Caki2 (cell line): ENCODE measurements around the gene COL13A1. TPM values are rescaled to one million over a fixed set of nuclear protein-coding genes. Genes with fewer than 3 reads are reported as not detected.

Experiments
- DNase-seq: peaks from one replicate; pipeline ENCODE4 v3.0.0-alpha.2; 2015; ENCODE audit warnings: low read depth
- in situ Hi-C: cut with HindIII; loops from 2 replicates; pipeline ENCODE4 v1.10.0; 2016; ENCODE audit warnings: low sequenced_read_pairs, low pct_unique_long_range_greater_than_20kb, mixed read lengths
- total RNA-seq: library from RNA; depleted of rRNA; stranded (reverse); fragments of >200 nt; shearing (Covaris generic); gene quantifications from 2 replicates; pipeline ENCODE4 v1.2.3, GENCODE V29; 2014; ENCODE audit warnings: low replicate concordance

COL13A1 gene
- total RNA-seq, 1 experiment from 2014 or later: not detected

DNA sequence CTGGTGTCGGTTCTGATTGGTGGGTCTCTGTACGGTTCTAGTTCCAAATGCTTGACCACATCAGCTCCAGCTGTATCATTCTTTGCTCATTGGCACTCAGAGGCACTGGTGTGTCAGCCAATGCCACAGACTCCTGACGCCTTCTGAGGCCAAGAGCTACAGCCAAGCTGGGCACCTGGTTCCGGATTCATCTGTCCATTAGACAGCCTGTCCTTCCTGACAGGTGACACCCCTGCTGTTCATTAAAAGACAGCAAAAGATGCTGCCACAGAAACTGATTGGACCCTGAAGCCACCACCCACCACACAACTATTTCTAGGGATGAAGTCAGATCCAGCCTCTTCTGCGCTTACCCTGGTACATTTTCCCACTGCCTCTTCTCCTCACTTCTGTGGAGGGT lies 35.6 kb downstream of the COL13A1 start:
- DNase-seq: no peak
- in situ Hi-C loops: no loop called here

DNA sequence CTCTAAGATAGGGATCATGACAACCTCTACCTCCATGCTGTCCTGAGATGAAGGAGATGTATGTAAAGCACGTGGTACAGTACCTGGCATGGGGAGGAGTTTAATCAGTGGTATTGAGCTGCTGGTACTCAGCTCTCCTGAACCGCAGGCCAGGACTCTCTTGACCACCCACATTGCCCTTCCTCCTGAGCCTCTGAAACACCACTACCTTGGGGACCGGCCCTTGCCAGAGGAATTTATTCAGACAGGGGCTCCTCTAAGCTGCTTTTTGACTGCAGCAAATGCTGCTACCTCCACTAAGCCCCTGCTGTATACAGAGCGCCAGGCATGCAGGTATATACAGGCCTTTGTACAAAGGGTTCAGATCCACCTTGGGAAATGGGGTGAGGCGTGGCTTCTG lies 36.7 kb downstream of the COL13A1 start:
- in situ Hi-C loops: no loop called here
- no peak for DNase-seq

DNA sequence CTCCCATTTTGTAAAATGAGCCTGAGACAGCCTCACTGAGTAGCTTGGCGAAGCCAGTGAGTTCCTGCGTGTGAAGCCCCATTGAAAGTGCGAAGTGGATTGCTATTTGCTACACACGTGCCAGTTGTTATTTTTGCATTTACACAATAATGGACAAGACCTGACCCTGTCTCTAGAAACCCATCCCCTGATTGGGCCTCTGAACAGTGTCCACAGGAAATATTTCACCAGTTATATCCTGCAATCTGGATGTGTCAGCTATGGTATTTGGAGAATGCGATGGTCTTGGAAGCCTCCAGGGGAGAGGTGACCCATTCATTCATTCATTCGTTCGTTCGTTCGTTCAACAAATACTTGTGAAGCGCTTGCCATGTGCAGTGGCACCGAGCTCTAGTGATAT lies 37.1 kb downstream of the COL13A1 start:
- in situ Hi-C loops: no loop called here
- no peak for DNase-seq

DNA sequence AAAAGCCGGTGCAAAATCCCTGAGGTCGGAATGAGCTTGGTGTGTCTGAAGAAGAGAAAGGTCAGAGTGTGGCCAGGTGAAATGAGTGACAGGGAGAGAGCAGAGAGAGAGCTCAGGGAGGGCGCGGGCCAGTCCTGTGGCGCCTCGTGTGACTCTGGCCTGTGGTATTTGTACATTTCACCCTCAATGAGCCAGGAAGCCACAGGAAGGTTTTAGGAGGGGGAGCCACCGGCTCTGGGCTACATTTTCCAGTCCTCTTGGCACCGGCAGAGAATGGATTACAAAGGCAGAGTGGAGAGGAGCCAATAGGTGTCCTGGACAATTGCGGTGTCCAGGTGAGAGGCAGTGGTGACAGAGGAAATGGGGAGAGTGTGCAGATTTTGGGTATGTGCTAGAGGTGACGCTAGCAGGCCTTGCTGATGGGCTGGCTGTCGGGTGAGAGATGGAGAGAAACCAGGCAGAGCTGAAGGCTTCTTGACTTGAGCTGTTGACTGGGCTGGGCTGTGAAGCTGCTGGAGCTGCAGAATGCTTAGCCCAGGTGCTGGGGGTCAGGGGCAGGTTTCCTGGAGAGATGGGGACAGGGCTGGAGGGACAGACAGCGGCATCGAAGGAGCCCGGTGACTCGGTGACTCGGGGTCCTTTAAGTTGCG lies 38.1 kb downstream of the COL13A1 start:
- in situ Hi-C loops: no loop called here
- peak; percentile 19 for DNase-seq

GRCh38 chr10:69840773-69841172 lies 39.1 kb downstream of the COL13A1 start:
- in situ Hi-C loops: no loop called here
- no peak for DNase-seq

DNA sequence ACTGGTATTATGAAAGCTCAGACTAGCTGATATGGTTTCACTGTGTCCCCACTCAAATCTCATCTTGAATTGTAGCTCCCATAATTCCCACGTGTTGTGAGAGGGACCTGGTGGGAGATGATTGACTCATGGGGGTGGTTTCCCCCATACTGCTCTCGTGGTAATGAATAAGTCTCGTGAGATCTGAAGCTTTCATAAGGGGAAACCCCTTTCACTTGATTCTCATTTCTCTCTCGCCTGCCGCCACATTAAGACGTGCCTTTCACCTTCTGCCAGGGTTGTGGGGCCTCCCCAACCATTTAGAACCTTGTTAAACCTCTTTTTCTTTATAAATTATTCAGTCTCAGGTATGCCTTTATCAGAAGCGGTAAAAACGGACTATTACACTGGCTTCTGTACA lies 40.3 kb downstream of the COL13A1 start:
- in situ Hi-C loops: no loop called here

DNA sequence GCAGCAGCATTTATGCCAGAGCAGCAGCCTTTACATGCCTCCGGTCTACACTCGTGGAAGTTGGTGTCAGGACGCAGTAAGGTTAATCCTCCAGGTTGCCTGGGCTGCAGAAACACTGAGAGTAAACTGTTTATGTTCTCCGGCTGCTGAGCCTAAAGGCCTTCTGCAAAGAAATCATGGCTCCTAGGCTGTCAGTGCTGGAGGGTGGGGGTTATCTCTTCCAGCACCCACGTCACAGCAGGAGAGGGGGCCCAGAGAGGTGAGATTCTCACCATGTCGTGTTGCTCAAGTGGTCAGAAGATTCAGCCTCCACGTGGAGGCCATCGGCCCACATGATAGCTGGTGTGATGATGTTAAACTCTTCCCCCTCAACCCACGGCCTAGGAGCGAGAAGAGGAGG lies 41.2 kb downstream of the COL13A1 start:
- in situ Hi-C loops: no loop called here
- no peak for DNase-seq

More for the DNA sequence above, 40.3 kb downstream of the COL13A1 start:
- DNase-seq: no peak

DNA sequence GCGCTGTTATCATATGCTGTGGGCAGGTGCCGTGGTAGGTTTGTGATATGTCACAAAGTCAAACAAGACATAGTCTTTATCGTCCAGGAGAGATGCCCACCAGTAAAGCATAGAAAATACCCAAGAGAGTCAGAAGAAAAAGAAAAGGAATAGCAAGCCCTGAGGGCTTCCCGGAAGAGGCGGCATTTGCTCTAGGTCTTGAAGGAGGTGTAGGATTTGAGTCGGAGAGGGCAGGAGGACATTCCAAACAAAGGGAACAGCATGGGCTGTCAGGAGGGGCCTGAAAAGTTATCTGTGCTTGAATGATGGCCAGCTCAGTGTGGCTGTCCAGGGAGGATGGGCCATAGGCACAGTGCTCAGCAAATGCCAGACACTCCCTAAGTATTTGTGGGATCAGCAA lies 42.2 kb downstream of the COL13A1 start:
- in situ Hi-C loops: no loop called here
- no peak for DNase-seq

DNA sequence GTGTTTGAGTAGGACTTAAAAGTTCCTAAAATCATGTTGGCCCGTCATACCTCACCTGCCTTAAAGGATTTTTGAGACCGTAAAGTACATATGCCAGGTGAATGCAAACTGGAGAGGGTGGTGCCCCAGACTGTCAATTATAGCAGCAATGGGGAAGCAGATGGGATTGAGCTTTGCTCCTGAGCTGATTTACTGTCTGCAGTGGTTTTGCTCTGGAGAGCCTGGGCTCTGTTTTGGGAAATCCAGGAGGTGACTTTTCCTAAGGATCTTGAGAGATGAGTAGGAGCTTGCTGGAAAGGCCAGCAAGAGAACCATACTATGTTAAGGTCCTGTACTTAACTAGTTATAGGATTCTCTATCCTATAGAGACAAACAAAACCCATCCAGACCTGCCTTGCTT lies 43.0 kb downstream of the COL13A1 start:
- in situ Hi-C loops: no loop called here
- no peak for DNase-seq

DNA sequence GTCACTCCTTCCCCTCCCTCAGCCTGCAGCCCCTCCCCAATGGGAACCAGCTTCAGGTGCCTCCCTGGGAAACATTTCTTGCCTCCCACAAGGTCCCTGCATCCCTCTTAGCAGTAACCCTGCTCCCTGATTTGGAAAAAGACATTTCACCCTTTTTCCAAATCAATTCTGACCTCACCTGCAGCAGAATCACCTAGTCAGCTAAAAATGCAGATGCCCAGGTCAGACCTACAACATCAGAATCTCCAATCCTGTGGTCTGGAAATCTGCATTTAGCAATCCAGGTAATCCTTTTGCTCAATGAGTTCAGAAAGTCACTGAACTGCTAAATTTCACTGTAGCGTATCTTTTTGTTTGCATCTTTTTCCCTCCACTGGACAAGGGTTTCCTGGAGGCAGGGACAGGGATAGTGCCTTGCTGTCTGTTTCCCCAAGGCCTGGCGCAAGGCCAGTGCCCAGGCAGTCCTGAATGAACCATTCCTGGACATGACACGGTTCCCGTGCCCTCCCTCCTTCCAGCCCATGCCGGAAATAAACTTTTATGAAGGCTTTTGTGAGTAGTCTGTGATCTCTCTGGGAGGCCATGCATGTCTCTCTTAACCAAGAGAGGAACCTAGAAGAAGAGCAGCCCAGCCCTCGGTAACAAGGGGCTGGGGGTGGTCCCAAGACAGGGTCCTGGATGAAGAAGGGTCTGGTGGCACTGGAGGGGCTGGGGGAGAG lies 44.0 kb downstream of the COL13A1 start:
- in situ Hi-C loops: no loop called here
- peak; percentile 70 for DNase-seq

- no peak for DNase-seq
- in situ Hi-C loops: no loop called here
These were observed 44.7 kb downstream of the COL13A1 start for GRCh38 chr10:69846293-69846921.

- in situ Hi-C loops: no loop called here
- no peak for DNase-seq
These were observed 45.8 kb downstream of the COL13A1 start for GRCh38 chr10:69847458-69847857.

DNA sequence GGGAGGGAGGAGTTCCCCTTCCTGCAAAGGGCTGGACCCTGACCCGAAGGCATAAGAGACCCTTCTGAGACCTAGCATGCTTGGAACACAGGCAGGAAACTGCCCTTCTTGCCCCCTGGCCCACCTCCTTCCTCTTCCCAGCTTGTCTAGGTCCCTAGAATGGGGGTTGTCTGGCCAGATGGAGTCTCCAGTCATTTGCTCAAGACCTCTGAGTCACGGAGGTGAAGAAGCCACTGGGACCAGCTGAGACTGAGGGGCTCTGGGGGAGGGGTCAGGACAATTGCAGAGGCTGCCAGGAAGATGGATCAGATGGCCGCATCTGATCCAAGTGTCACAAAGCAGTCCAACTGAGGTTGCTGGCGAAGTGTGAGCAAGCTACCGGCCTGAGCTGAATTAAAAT lies 46.2 kb downstream of the COL13A1 start:
- no peak for DNase-seq
- in situ Hi-C loops: no loop called here

DNA sequence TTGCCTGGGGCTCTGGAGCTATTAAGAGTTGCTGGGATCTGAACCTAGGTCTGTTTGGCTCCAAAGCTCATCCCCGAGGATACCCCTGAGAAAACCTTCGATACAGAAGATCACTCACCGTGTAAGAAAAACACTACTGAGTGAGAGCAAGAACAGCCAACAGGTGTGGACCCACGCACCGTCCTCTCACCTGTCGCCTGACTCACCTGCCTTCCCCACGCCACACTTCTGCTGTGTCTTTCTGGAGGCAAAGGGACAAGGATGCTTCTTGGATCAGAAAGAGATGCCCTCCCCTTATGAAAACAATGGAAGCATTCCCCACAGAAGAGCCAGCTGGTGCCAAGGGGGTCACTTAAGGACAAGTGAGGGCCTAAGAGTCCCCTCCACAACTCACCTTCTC lies 46.7 kb downstream of the COL13A1 start:
- in situ Hi-C loops: no loop called here
- DNase-seq: no peak

GRCh38 chr10:69849825-69850224 lies 48.1 kb downstream of the COL13A1 start:
- in situ Hi-C loops: no loop called here

DNA sequence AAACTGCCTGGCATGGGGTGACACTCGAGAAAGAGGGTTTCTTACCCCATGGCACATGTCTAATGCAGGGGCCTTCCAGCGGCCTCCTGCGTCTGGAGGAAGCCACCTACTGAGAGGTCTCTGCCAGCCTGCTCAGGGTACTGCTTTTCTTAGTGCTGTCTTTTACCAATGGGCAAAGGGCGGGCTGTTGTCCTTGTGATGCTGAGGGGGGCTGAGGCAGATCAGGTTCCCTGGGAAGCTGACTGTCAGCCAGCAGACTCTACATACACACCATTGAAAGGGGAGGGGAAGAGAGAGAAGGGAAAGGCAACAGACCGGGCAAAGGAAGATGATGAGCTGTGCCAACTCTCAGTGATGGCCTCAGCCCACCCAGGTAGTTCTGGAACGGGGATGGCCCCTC lies 48.7 kb downstream of the COL13A1 start:
- in situ Hi-C loops: no loop called here
- no peak for DNase-seq

More at GRCh38 chr10:69849825-69850224, 48.1 kb downstream of the COL13A1 start:
- DNase-seq: no peak

DNA sequence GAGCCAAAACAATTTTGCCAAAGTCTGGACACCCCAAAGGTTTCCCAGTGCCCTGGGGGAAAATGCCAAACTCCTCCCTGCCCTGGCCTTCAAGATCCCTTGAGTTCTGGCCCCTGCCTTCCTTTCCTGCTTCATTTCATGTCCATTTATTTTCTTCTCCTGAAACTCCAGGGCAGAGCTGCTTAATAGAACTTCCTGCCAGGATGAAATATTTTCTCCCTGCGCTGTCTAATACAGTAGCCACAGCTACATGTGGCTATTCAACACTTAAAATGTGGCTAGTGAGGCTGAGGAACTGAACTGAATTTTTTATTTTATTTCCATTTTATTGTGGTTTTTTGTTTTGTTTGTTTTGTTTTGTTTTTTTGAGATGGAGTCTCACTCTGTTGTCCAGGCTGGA lies 49.6 kb downstream of the COL13A1 start:
- no peak for DNase-seq

DNA sequence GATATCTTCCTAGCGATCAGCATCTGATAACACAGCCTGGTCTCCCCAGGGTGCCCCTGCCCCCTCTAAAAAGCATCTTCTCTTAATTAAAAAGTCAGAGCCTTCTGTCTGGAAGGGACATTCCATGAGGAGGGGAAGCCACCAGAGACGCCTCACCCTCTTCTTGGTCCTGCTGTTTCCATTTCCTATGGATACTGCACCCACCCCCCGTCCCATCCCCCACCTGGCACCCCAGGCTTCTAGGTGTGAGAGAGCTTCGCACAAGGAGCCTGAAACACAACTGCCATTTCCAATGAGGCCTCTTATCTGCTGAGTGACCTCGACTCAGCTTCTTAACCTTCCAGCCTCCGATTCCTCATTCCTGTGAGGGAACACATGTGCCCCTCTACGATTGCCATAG lies 51.4 kb downstream of the COL13A1 start:
- in situ Hi-C loops: no loop called here
- DNase-seq: no peak

More for the DNA sequence above, 49.6 kb downstream of the COL13A1 start:
- in situ Hi-C loops: no loop called here

DNA sequence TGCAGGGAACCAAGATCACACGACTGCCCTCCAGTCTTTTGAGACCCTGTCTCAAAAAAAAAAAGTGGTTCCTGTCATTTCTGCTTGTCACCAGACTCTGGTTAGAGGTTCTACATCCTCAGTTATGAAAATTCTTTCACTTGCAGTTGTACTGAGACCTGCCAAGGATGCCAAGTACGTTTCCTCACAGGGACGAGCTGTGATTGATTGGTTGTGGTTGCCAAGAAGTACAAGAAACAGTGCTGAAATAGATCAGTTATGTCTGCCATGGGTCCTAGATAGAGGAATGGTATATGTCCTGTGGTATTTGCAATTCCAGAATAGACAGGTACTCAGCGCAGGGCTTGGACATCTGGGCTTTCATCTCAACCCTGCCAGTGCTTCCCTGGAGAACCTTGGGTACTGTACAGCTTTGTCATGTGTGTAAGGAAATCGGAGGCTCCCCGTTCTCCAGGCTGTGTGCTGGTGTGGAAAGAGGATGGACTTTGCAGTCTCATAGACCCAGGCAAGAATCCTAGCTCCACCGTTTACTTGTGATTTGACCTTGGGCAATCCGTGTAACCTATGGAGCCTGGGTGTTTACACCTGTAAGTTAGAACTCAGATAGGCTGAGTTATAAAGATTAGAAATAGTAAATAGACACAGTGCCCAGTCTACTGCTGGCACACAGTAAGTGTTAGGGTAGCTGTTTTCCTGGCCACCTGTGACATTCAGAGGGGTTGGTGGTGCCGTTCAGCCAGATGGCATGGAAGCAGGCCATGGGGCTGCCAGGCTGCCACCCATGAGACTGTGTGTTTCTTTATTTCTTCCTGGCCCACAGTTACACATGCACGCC lies 53.0 kb downstream of the COL13A1 start:
- in situ Hi-C loops: no loop called here

More for the DNA sequence above, 53.0 kb downstream of the COL13A1 start:
- no peak for DNase-seq
